Karpas-422 (cell line): ENCODE results near the gene GOLGA6A. TPM values are rescaled to one million over a fixed set of nuclear protein-coding genes. Genes with fewer than 3 reads are reported as not detected.
A peak's percentile ranks its signal among the peaks of the same experiment; 100 is the strongest.
"Not testable (repeated sequence)": the region's sequence is repeated elsewhere in the genome, so short reads cannot be mapped to it uniquely, and the experiment has no call there.

Experiments used
- DNase-seq: peaks from one replicate; pipeline ENCODE4 v3.0.0-alpha.2; 2015
- H2AFZ ChIP-seq: fragments of 200-600 bp; sonication (generic); 2 replicates; pipeline ENCODE4 v1.6.1; 2014; ENCODE audit warnings: antibody characterized with exemption, low read length, mixed read lengths
- H3K27ac ChIP-seq: fragments of 200-600 bp; sonication (generic); 2 replicates; pipeline ENCODE4 v1.5.1; 2014; ENCODE audit warnings: mild to moderate bottlenecking, low read length, moderate library complexity
- H3K27me3 ChIP-seq: fragments of 200-600 bp; sonication (generic); 2 replicates; pipeline ENCODE4 v1.6.1; 2014; ENCODE audit warnings: low read length, mixed read lengths
- H3K36me3 ChIP-seq: fragments of 200-600 bp; sonication (generic); 2 replicates; pipeline ENCODE4 v1.6.1; 2014; ENCODE audit warnings: low read length, mixed read lengths; ENCODE audit not compliant: insufficient read depth
- H3K4me1 ChIP-seq: fragments of 200-600 bp; sonication (generic); 2 replicates; pipeline ENCODE4 v1.6.1; 2014; ENCODE audit warnings: mild to moderate bottlenecking, low read length, mixed read lengths
- H3K4me2 ChIP-seq: fragments of 200-600 bp; sonication (generic); 2 replicates; pipeline ENCODE4 v1.6.1; 2014; ENCODE audit warnings: low read length, low read depth, mild to moderate bottlenecking; ENCODE audit not compliant: poor library complexity, severe bottlenecking
- H3K4me3 ChIP-seq: fragments of 200-600 bp; sonication (generic); 2 replicates; pipeline ENCODE4 v1.5.1; 2014; ENCODE audit warnings: mild to moderate bottlenecking, antibody characterized with exemption, low read length, mixed read lengths
- H3K79me2 ChIP-seq: fragments of 200-600 bp; sonication (generic); 2 replicates; pipeline ENCODE4 v1.6.1; 2014; ENCODE audit warnings: mild to moderate bottlenecking, low read length, mixed read lengths
- H3K9ac ChIP-seq: fragments of 200-600 bp; sonication (generic); 2 replicates; pipeline ENCODE4 v1.6.0; 2014; ENCODE audit warnings: low read length
- H3K9me2 ChIP-seq: fragments of 200-600 bp; sonication (generic), shearing (Covaris generic); replicated peaks from 2 replicates; pipeline ENCODE4 v1.6.0; 2014; ENCODE audit warnings: mild to moderate bottlenecking, low read length, moderate library complexity; ENCODE audit not compliant: insufficient read depth
- H3K9me3 ChIP-seq: fragments of 300-700, 200-600 bp; sonication (generic); 2 replicates; pipeline ENCODE4 v1.6.1; 2014; ENCODE audit warnings: low read length, mixed read lengths
- H4K20me1 ChIP-seq: fragments of 200-600 bp; sonication (generic); 2 replicates; pipeline ENCODE4 v1.6.1; 2014; ENCODE audit warnings: mild to moderate bottlenecking, antibody characterized with exemption, low read length, low read depth; ENCODE audit not compliant: insufficient read depth
- total RNA-seq: library from RNA; depleted of rRNA; stranded (reverse); fragments of >200 nt; shearing (Covaris generic); gene quantifications from 2 replicates; pipeline ENCODE4 v1.2.3, GENCODE V29; 2014; ENCODE audit warnings: low replicate concordance

The GOLGA6A gene
- total RNA-seq, 1 experiment from 2014 or later: not detected

GRCh38 chr15:74121039-74121438 is 38.7 kb upstream of the GOLGA6A start:
- H3K27me3 ChIP-seq: no peaks in the 10 kb centered on the region

GRCh38 chr15:74120426-74120825 is 38.1 kb upstream of the GOLGA6A start:
- H3K79me2 ChIP-seq: no peaks in the 10 kb centered on the region
- DNase-seq: no peak
- H3K4me1 ChIP-seq: peaks cover 11% of the 10 kb centered on the region
- no peak overlapping the region for H3K4me3 ChIP-seq
- no peaks in the 10 kb centered on the region for H3K9me3 ChIP-seq
- H3K9me2 ChIP-seq: no peaks in the 10 kb centered on the region
- no peaks in the 10 kb centered on the region for H3K27me3 ChIP-seq
- no peak overlapping the region for H3K4me2 ChIP-seq
- H3K27ac ChIP-seq: no peak overlapping the region
- no peak overlapping the region for H3K9ac ChIP-seq
- H3K36me3 ChIP-seq: no peaks in the 10 kb centered on the region
- no peaks in the 10 kb centered on the region for H4K20me1 ChIP-seq
- no peak overlapping the region for H2AFZ ChIP-seq

More at GRCh38 chr15:74121039-74121438, 38.7 kb upstream of the GOLGA6A start:
- no peaks in the 10 kb centered on the region for H3K9me3 ChIP-seq
- no peaks in the 10 kb centered on the region for H3K79me2 ChIP-seq
- no peak overlapping the region for H3K4me3 ChIP-seq
- peaks cover 11% of the 10 kb centered on the region for H3K4me1 ChIP-seq
- H3K36me3 ChIP-seq: no peaks in the 10 kb centered on the region
- H2AFZ ChIP-seq: no peak overlapping the region
- H4K20me1 ChIP-seq: no peaks in the 10 kb centered on the region
- DNase-seq: no peak
- no peaks in the 10 kb centered on the region for H3K9me2 ChIP-seq
- no peak overlapping the region for H3K27ac ChIP-seq
- H3K9ac ChIP-seq: no peak overlapping the region
- H3K4me2 ChIP-seq: no peak overlapping the region

DNA sequence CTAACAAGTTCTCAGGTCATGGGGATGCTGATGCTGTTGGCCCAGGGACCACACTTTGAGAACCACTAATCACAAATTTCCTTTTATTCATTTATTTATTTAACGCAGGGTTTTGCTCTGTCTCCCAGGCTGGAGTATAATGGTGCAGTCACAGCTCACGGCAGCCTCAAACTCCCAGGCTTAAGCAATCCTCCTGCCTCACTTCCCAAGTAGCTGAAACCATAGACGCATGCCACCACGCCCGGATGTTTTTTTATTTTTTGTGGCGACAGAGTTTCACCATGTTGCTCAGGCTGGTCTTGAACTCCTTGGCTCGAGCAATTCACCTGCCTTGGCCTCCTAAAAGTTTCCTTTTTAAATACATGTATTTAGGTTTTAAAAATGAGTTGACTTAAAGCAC is 27.4 kb upstream of the GOLGA6A start:
- Histone ChIP-seq H3K36me3 (no peaks in the 10 kb centered on the region), H3K4me3 (no peak overlapping the region), H3K79me2 (no peaks in the 10 kb centered on the region), H3K4me2 (no peak overlapping the region), H3K4me1 (no peaks in the 10 kb centered on the region), H3K27me3 (no peaks in the 10 kb centered on the region), H3K9me2 (no peaks in the 10 kb centered on the region), H4K20me1 (no peaks in the 10 kb centered on the region), H3K27ac (no peak overlapping the region), H3K9me3 (no peaks in the 10 kb centered on the region), H2AFZ (no peak overlapping the region), H3K9ac (no peak overlapping the region)
- no peak for DNase-seq

- not testable (repeated sequence) for H2AFZ ChIP-seq, H3K27me3 ChIP-seq, H3K4me1 ChIP-seq, H3K27ac ChIP-seq, H3K36me3 ChIP-seq, H4K20me1 ChIP-seq, H3K9me3 ChIP-seq, H3K4me3 ChIP-seq, H3K4me2 ChIP-seq, H3K9ac ChIP-seq, DNase-seq, H3K79me2 ChIP-seq, H3K9me2 ChIP-seq
Observed at GRCh38 chr15:74108611-74109010, 26.3 kb upstream of the GOLGA6A start.

DNA sequence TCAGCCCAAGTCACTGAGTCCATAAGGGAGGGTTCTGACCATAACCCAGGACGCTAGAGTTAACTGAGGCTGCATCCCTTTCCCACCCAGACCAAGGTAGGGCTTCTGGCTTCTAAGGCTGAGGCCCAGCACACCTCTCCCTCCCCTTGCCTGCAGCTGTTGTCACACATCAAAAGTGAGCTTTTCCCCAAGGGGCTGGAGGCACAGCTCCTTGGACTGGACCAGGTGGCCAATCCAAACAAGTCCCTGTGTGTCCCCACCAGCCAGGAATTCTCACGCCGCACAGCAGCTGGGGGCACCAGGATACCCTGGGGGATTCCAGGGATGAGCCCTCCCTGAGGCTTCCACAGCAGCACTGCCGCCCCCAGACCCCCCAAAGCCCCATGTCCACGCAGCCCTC is 25.8 kb upstream of the GOLGA6A start:
- H3K27ac ChIP-seq: no peak overlapping the region
- H3K4me1 ChIP-seq: no peaks in the 10 kb centered on the region
- no peaks in the 10 kb centered on the region for H3K9me2 ChIP-seq
- no peak overlapping the region for H3K4me3 ChIP-seq
- H3K79me2 ChIP-seq: no peaks in the 10 kb centered on the region
- H3K27me3 ChIP-seq: no peaks in the 10 kb centered on the region
- no peak for DNase-seq
- no peak overlapping the region for H2AFZ ChIP-seq
- no peaks in the 10 kb centered on the region for H4K20me1 ChIP-seq
- no peaks in the 10 kb centered on the region for H3K36me3 ChIP-seq
- no peaks in the 10 kb centered on the region for H3K9me3 ChIP-seq
- no peak overlapping the region for H3K4me2 ChIP-seq
- H3K9ac ChIP-seq: no peak overlapping the region

DNA sequence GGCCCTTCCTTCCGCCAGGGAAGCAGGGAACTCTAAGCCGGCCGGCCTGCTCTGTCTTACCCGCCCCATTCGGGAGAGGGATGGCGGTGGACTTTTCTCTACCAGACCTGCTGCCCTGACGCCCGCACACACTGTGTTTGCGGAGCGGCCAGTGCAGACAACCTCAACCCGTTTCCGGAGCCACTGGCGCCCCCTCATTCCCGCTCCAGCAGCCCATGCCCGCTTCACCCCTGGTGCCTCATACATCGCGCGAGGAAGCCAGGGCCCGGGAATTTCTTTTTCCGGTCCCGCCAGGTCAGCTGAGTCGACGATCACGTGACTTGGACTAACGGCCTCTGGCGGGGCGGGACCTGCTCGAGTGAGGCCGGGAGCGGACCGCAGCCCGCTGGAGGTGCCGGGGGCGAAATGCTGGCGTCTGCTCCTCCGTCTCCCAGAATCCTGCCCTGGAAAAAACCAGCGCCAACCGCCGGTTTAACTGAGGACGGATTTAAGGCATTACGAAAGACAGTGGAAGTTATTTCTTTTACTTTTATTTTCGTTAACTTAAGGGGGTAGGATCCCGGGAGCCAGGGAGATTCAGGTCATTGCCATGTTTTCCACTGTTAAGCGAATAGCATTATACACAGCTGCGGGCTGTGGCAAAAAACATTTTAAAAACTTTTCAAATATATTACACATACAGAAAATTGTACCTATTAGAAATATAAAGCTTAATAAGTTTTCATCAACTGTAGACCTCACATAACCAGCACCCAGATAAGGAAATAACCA is 17.8 kb upstream of the GOLGA6A start:
- not testable (repeated sequence) for H3K79me2 ChIP-seq, H2AFZ ChIP-seq, H3K27ac ChIP-seq, H3K9me3 ChIP-seq, H3K27me3 ChIP-seq, H3K4me1 ChIP-seq, H3K4me3 ChIP-seq, H3K36me3 ChIP-seq, H3K4me2 ChIP-seq, H4K20me1 ChIP-seq, H3K9me2 ChIP-seq, H3K9ac ChIP-seq
- peak; percentile 61 for DNase-seq

- H3K9ac ChIP-seq, H3K79me2 ChIP-seq, H2AFZ ChIP-seq, DNase-seq, H3K9me3 ChIP-seq, H3K4me3 ChIP-seq, H3K9me2 ChIP-seq, H4K20me1 ChIP-seq, H3K36me3 ChIP-seq, H3K4me2 ChIP-seq, H3K27me3 ChIP-seq, H3K4me1 ChIP-seq, H3K27ac ChIP-seq: not testable (repeated sequence)
Observed at GRCh38 chr15:74096753-74097474, 14.6 kb upstream of the GOLGA6A start.

GRCh38 chr15:74095610-74096009 is 13.3 kb upstream of the GOLGA6A start:
- not testable (repeated sequence) for H3K79me2 ChIP-seq, H4K20me1 ChIP-seq, H3K9me2 ChIP-seq, H3K9ac ChIP-seq, H3K27ac ChIP-seq, H2AFZ ChIP-seq, H3K4me3 ChIP-seq, DNase-seq, H3K4me1 ChIP-seq, H3K4me2 ChIP-seq, H3K36me3 ChIP-seq, H3K27me3 ChIP-seq, H3K9me3 ChIP-seq
